Gastrocnemius medialis (tissue), 4 donors: ENCODE measurements around the gene ADGRD2. TPM values are rescaled to one million over a fixed set of nuclear protein-coding genes. Genes with fewer than 3 reads are reported as not detected.

Experiments
- ATAC-seq, 2 donors: fragments of 150-250 bp; one replicate each; pipeline ENCODE4 v1.9.1; 2016
- DNase-seq, 2 donors: peaks; one replicate each; pipeline ENCODE4 v3.0.0-alpha.2; 2019
- H3K27ac ChIP-seq, 4 donors: fragments of 200-600 bp; sonication (generic); 1 replicate in 1 of 4; 2 replicates in 3 of 4; pipeline ENCODE4 v1.5.1; 2016 to 2018; ENCODE audit warnings: mild to moderate bottlenecking in 2 of 4, moderate library complexity in 1 of 4
- H3K27me3 ChIP-seq, 3 donors: fragments of 200-600 bp; sonication (generic) in 2 of 3; 1 replicate in 1 of 3; 2 replicates in 2 of 3; pipeline versions ENCODE4 v1.5.1 to v1.6.0; 2016 to 2019; ENCODE audit warnings: mild to moderate bottlenecking in 1 of 3, moderate library complexity in 1 of 3
- H3K36me3 ChIP-seq, 2 donors: fragments of 200-600 bp; sonication (generic) in 1 of 2; one replicate each; pipeline ENCODE4 v1.5.1; 2017 to 2018
- H3K4me1 ChIP-seq, 2 donors: fragments of 200-600 bp; sonication (generic) in 1 of 2; one replicate each; pipeline ENCODE4 v1.5.1; 2016 to 2017; ENCODE audit warnings: mild to moderate bottlenecking in 2 of 2
- H3K4me3 ChIP-seq, 4 donors: fragments of 200-600 bp; sonication (generic) in 3 of 4; 1 replicate in 1 of 4; 2 replicates in 3 of 4; pipeline ENCODE4 v1.5.1; 2016 to 2019; ENCODE audit warnings: mild to moderate bottlenecking in 2 of 4
- H3K9me3 ChIP-seq, 3 donors: fragments of 200-600 bp; sonication (generic) in 2 of 3; 1 replicate in 1 of 3; 2 replicates in 2 of 3; pipeline ENCODE4 v1.5.1; 2016 to 2019
- POLR2A ChIP-seq, 2 donors: fragments of 450-650 bp; IDR thresholded peaks; one replicate each; pipeline ENCODE4 v1.6.1; 2017; ENCODE audit warnings: antibody characterized with exemption in 2 of 2, mild to moderate bottlenecking in 2 of 2, moderate library complexity in 2 of 2
- in situ Hi-C, 4 donors: fragments of 200-750 bp; cut with MboI; loops; one replicate each; pipeline versions ENCODE4 v1.15.0 to v1.8.0; 2017; ENCODE audit warnings: low sequenced_read_pairs in 4 of 4
- intact Hi-C: fragments of 100-400 bp; cut with DNase I; formaldehyde crosslinking; loops from one replicate; pipeline ENCODE4 v1.15.1; 2023; ENCODE audit warnings: low total_unique reads
- total RNA-seq, 4 donors: library from RNA; depleted of rRNA; stranded (reverse); fragments of >200 nt; gene quantifications; one replicate each; pipeline versions ENCODE4 v1.1.0 to v1.2.3, GENCODE V29; 2016
- TF ChIP-seq, protein P1 (sequence below), 5 experiments: fragments of 450-650 bp in 3 of 5; fragments of 200-600 bp in 2 of 5; sonication (generic) in 2 of 5; IDR thresholded peaks in 4 of 5; conservative IDR thresholded peaks in 1 of 5; 1 replicate in 4 of 5; 2 replicates in 1 of 5; pipeline ENCODE4 v1.5.1; 2016 to 2019; ENCODE audit warnings: antibody characterized with exemption in 5 of 5, mild to moderate bottlenecking in 3 of 5, moderate library complexity in 3 of 5

ADGRD2 gene
- total RNA-seq, 4 donors from 2014 or later, result not detected

DNA sequence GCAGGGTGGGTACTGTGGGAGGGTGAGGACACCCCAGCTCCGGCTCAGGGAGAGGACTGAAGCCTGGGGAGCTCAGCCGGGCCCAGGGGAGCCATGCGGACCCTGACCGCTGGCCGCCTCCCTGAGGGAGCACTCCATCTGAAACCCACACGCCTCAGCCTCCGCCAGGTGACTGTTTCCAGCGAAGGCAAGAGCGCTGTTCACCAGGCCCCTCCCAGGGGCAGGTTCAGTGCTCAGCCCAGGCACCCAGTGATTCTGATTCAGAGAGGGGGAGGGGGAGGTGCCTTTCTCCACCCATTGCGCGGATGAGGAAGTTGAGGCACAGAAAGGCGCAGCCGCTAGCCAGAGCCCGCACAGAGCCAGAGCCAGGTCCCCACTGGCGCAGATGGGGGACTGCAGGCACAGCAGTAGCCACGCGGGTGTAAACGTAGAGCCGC is 27.0 kb downstream of the ADGRD2 start:
- in situ Hi-C loops, result no loop called here
- Histone ChIP-seq H3K4me3 (no peak overlapping the region), H3K4me1 (no peaks in the 10 kb centered on the region), H3K9me3 (no peaks in the 10 kb centered on the region), H3K36me3 (no peaks in the 10 kb centered on the region), H3K27me3 (peaks cover 36 to 47% (median 47%) of the 10 kb centered on the region in 3 donors), H3K27ac (no peak overlapping the region)
- intact Hi-C loops, result no loop called here
- no peak for ATAC-seq
- no peak for DNase-seq
- TF ChIP-seq POLR2A (IDR thresholded peaks at IDR 0.05), result no peak
- TF ChIP-seq, protein P1, sequence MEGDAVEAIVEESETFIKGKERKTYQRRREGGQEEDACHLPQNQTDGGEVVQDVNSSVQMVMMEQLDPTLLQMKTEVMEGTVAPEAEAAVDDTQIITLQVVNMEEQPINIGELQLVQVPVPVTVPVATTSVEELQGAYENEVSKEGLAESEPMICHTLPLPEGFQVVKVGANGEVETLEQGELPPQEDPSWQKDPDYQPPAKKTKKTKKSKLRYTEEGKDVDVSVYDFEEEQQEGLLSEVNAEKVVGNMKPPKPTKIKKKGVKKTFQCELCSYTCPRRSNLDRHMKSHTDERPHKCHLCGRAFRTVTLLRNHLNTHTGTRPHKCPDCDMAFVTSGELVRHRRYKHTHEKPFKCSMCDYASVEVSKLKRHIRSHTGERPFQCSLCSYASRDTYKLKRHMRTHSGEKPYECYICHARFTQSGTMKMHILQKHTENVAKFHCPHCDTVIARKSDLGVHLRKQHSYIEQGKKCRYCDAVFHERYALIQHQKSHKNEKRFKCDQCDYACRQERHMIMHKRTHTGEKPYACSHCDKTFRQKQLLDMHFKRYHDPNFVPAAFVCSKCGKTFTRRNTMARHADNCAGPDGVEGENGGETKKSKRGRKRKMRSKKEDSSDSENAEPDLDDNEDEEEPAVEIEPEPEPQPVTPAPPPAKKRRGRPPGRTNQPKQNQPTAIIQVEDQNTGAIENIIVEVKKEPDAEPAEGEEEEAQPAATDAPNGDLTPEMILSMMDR (IDR thresholded peaks at IDR 0.05 in 4 of 5, conservative IDR thresholded peaks at IDR 0.05 in 1 of 5), result no peak

DNA sequence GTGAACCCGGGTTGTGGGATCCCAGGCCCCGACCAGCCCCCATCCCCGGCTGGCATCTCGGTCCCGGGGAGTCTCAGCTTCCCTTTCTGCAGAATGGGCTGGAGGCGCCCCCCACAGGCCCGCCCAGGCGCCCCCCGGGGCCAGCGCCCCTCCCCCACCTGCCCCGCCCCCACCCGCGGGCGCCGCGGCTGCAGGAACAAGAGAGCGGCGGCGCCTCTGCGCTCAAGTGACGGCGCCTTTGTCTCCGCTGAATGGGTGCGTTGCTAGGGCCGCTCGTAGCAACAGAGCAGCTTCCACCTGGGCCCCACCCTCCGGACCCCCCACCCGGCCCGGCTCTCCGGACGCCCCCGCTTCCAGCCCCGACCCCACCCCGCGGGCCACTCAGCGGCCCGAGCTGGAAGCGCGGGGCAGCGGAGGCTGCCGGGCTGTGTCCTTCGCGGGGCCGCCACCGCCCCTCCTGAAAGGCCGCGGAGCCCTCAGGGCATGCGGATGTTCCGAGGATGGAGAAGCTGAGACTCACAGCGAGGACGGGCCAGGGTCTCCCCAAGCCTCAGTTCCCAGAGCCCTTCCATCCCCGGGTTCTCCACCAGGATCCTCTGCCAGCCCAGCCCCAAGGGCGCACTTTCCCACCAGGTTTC is 27.5 kb downstream of the ADGRD2 start:
- Histone ChIP-seq H3K4me1 (no peaks in the 10 kb centered on the region), H3K36me3 (no peaks in the 10 kb centered on the region), H3K27me3 (peaks cover 38 to 52% (median 47%) of the 10 kb centered on the region in 3 donors), H3K4me3 (peak overlapping the region in 1 of 4 donors; percentile 17), H3K9me3 (no peaks in the 10 kb centered on the region), H3K27ac (no peak overlapping the region)
- intact Hi-C loops, result no loop called here
- DNase-seq, result no peak
- no peak for ATAC-seq
- in situ Hi-C loops, result no loop called here
- no peak for TF ChIP-seq POLR2A (IDR thresholded peaks at IDR 0.05)

DNA sequence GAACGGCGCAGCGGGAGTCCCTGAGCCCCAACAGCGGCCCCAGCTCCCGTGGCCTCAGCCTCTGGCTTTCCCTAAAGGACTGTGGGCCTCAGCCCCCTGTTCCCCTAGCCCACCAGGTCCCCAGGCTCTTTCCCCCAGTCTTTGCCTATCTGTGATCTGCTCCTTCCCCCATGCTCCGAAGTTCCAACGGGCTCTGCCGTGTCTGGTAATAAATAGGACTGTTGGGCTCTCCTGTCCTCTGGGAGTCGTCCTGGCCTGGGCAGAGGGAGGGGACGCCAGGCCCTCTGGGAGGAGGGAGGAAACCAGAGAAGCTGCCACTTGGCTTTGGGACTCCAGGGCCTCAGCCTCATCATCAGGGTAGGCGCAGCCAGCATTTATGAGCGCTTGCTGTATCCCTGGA is 28.1 kb downstream of the ADGRD2 start:
- no peak overlapping the region for H3K27ac ChIP-seq
- DNase-seq (no peak), ATAC-seq (no peak)
- no peaks in the 10 kb centered on the region for H3K4me1 ChIP-seq
- no peak overlapping the region for H3K4me3 ChIP-seq
- in situ Hi-C loops, result no loop called here
- no peaks in the 10 kb centered on the region for H3K9me3 ChIP-seq
- TF ChIP-seq, protein P1 (IDR thresholded peaks at IDR 0.05 in 4 of 5, conservative IDR thresholded peaks at IDR 0.05 in 1 of 5), result no peak
- TF ChIP-seq POLR2A (IDR thresholded peaks at IDR 0.05), result no peak
- no peaks in the 10 kb centered on the region for H3K36me3 ChIP-seq
- intact Hi-C loops, result no loop called here
- peaks cover 38 to 52% (median 47%) of the 10 kb centered on the region in 3 donors for H3K27me3 ChIP-seq

DNA sequence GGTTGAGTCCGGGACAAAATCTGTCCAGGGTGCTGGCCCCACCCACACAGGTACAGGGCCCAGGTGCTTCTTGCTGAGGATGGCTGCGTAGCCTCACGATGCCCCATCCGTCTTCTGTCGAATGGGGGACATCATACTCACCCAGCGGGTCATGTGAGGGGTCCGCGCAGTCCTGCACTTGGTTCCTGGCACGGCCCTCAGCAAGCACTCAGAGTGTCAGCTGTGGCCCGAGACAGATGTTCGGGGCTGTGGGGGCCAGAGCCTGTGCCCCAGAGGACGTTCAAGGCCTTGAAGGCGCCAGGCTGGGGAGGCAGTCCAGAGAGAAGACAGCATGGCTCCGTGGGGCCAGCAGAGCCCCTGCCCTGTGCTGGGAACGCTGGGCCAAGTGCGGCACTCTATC is 29.1 kb downstream of the ADGRD2 start:
- in situ Hi-C loops (no loop called here), intact Hi-C loops (no loop called here)
- H3K9me3 ChIP-seq, result no peaks in the 10 kb centered on the region
- no peak overlapping the region for H3K27ac ChIP-seq
- no peaks in the 10 kb centered on the region for H3K4me1 ChIP-seq
- H3K36me3 ChIP-seq, result no peaks in the 10 kb centered on the region
- ATAC-seq (no peak), DNase-seq (no peak)
- TF ChIP-seq, protein P1 (IDR thresholded peaks at IDR 0.05 in 4 of 5, conservative IDR thresholded peaks at IDR 0.05 in 1 of 5), result no peak
- no peak for TF ChIP-seq POLR2A (IDR thresholded peaks at IDR 0.05)
- peaks cover 38 to 52% (median 51%) of the 10 kb centered on the region in 3 donors for H3K27me3 ChIP-seq
- H3K4me3 ChIP-seq, result no peak overlapping the region

DNA sequence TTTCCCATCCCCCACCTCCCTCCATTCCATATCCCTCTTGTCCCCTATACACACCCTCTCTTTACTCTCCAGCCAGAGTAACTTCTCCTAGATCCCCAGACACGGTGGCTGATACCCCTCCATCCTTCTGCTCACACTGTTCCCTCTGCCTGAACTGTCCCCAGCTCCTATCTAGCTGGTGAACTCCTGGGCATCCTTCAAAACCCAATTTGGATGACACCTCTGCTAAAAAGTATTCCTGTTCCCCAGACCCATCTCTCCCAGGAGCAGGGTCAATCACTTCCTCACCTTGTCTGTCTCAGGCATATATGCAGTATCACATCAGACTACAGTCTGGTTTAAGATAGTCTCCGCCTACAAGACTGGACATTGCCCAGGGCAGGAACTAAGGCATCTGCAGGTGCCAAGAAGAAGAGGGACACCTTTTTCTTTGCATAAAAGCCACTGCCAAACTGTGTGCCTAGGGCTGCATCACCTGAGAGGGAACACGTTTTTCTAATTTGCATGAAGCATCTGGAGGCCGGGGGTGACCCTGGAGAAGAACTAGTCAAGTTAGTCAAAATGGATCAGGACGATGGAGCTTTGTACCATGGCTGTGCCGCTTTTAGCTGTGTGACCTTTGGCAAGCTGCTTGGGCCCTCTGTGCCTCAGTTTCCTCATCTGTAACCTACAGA is 29.8 kb downstream of the ADGRD2 start:
- Histone ChIP-seq H3K27me3 (peaks cover 37 to 52% (median 49%) of the 10 kb centered on the region in 3 donors), H3K9me3 (no peaks in the 10 kb centered on the region), H3K4me1 (no peaks in the 10 kb centered on the region), H3K27ac (no peak overlapping the region), H3K4me3 (no peak overlapping the region), H3K36me3 (no peaks in the 10 kb centered on the region)
- intact Hi-C loops (no loop called here), in situ Hi-C loops (no loop called here)
- TF ChIP-seq POLR2A (IDR thresholded peaks at IDR 0.05), result no peak
- TF ChIP-seq, protein P1 (IDR thresholded peaks at IDR 0.05 in 4 of 5, conservative IDR thresholded peaks at IDR 0.05 in 1 of 5), result no peak
- DNase-seq (no peak), ATAC-seq (no peak)
